Hematopoietic multipotent progenitor cell (in vitro differentiated cells): ENCODE results near the gene DSE. TPM values are rescaled to one million over a fixed set of nuclear protein-coding genes. Genes with fewer than 3 reads are reported as not detected.
A peak's percentile ranks its signal among the peaks of the same experiment; 100 is the strongest.

Experiments used
- DNase-seq, 3 donors: peaks; one replicate each; pipeline ENCODE4 v3.0.0-alpha.2; 2011 to 2015; ENCODE audit warnings: low read depth in 2 of 3, low spot score in 2 of 3
- total RNA-seq: library from RNA; depleted of rRNA; stranded (reverse); fragments of >200 nt; gene quantifications from one replicate; pipeline ENCODE4 v1.2.3, GENCODE V29; 2012

DSE gene
- total RNA-seq, 1 donor, result 35.8 TPM

- DNase-seq, result no peak
These were observed 36.1 kb downstream of the DSE start for GRCh38 chr6:116406678-116407345.

DNA sequence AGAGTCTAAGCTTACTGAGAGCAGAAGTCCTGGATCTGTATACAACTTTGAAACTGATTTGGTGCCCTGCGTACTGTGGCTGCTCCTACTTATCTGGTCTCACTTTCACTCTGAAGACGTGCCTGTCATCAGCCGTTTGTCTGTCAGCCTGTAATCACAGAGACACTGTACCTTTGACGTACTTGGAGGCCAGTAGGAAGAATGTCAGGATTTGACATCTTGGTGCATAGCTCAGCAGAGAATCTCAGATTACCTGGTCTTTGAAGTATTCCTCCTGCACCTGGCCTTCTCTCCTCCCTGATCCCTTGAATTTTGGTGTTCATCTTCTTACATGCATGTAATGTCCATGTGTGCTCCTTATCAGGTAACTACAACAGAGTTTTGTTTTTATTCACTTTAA, 37.7 kb downstream of the DSE start:
- no peak for DNase-seq

DNA sequence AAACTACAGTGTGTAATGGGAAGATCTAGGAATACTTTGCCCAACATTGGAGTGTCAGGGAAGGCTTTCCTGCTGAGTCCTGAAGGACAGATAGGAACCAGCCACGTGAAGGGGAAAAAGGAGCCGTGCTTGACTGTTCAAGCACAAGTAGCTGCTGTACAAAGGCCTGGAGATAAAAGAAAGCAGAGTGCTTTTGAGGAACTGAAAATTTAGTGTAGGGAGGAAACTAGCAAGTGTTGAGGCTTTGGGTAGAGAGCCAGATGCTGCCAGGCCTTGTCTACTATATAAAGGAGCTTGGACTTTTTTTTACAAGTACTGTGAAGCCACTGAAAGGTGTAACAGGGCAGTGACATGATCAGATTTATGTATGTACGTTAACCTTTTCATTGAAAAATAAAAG, 39.0 kb downstream of the DSE start:
- DNase-seq, result peak in 1 of 3 donors; percentile 69

DNA sequence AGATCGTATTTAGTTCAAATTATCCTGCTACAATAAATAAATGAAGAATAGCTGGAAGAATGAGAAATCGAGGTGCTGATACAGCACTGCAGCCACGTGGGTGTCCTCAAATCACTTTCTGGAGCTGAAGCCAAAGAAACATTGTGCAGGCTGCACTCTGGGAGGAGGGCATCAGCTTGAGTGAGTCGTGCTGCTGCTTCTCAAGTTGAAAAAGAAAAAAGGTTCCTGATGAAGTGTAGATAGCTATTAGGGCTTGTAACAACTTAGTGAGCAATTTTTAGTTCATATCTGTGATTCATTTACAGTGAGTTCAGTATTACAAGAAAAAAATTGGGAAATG, 40.5 kb downstream of the DSE start:
- DNase-seq, result no peak

- DNase-seq, result no peak
These were observed 41.5 kb downstream of the DSE start for GRCh38 chr6:116412270-116412669.

DNA sequence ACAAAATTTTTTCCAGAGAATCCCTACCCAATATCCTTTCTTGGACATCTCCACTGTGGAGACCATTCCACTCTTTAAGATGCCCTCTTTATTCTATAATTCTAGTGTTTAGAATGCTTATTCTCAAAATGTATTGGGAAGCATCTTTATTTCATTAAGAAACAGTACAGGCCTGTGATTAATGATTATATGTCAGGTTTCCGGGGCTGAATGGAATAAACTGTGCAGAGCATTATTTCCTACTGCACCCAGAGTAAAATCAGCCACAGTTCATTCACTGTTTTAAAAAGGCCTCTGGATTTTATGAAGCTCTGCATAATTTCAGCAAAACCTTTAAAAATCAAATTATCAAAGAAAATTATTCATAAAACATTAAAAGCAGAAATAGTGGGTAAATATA, 42.6 kb downstream of the DSE start:
- DNase-seq, result no peak

- DNase-seq, result no peak
These were observed 46.9 kb downstream of the DSE start for GRCh38 chr6:116417661-116418060.

DNA sequence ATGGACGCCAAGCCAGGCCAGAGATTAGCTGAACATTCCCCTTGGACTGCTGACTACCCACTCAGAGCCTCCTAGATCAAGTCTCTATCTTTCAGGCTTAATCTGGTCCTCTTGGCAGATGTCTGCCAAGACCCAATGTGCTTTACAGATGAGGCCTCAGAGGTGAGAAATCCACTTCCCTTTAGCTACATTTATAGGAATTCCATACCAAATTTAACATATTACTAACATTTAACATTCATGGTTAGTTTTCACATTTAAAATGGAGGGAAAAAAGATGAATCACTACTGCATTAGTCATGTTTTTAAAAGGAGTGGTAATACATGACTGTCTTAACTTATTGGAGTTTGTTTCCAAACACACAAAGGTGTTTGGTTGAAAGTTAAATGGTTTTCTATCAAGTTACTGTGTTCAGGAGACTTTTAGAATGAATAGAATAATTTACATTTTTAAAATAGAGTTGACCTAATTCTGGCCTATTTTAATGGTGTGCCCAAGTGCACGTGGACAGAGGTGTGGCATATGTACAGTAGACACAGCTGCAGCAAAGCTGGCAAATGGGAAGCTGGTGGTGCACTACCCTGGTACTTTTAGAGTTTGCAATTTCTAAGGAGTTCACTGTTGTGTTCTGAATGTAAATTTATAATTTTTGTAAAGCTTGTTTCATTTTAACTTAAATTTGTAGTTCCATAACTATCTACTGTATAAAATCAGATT, 48.5 kb downstream of the DSE start:
- no peak for DNase-seq

DNA sequence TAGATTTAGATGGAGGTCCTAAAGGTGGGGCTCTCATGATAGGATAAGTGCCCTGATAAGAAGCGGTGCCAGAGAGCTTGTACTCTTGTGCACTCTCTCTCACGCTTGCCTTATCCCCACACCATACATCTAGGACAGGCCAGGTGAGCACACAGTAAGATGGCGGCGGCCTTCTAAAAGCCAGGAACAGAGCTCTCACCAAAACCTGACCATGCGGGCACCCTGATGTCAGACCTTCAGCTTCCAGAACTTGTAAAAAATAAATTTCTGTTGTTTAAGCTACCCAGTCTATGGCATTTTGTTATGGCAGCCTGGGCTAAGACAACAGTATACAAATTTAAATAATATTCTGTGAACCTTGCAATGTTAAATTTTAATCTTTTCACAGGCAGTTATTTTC, 49.6 kb downstream of the DSE start:
- DNase-seq, result no peak

- DNase-seq, result no peak
These were observed 51.5 kb downstream of the DSE start for GRCh38 chr6:116422238-116422637.

GRCh38 chr6:116424001-116424400, 53.3 kb downstream of the DSE start:
- no peak for DNase-seq

GRCh38 chr6:116426551-116426950, 55.8 kb downstream of the DSE start:
- no peak for DNase-seq

DNA sequence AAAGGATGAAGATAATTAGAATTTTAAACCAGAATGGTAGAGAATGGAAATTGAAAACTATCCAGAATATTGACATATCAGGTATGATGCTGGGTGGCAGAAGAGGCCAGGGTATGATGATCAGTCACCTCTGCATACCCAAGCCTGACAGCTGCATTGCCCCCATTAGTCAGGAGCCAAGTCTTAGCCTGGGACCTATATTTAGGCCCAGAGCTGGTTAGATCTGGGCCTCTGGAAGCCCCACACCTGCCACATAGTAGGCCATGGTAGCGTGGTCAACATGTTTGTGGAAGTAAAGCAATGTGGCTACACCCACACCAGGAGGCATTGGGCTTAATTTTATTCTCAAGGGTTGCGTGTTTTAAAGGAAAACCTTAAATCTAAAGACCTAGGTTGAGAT, 58.4 kb downstream of the DSE start:
- DNase-seq, result no peak

DNA sequence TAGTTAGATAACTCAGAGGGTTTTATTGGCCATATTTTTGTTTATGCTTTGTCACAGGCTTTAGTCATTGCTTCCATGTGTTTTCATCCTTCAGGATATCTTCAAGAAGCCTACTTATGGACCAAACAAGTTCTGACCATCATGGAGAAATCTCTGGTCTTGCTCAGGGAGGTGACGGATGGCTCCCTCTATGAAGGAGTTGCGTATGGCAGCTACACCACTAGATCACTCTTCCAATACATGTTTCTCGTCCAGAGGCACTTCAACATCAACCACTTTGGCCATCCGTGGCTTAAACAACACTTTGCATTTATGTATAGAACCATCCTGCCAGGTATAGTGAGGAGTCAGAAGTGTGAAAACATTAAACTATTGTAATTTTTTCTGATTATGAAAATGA, 60.1 kb downstream of the DSE start:
- DNase-seq, result no peak

GRCh38 chr6:116431964-116432595, 61.3 kb downstream of the DSE start:
- no peak for DNase-seq

DNA sequence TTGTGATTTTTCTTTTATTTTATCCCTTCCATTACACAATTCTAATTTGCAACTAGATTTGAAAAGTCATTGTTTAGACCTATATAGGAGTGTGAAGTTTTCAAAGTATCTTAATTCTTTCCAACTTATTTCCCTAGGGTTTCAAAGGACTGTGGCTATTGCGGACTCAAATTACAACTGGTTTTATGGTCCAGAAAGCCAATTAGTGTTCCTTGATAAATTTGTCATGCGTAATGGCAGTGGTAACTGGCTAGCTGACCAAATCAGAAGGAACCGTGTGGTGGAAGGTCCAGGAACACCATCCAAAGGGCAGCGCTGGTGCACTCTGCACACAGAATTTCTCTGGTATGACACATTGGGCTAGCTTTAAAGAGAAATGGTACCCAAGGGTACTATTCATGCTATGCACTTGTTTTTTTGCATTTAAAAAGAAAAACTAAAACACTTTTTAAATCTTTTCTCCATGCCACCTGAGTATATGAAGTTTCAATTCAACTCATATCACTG, 62.5 kb downstream of the DSE start:
- no peak for DNase-seq

DNA sequence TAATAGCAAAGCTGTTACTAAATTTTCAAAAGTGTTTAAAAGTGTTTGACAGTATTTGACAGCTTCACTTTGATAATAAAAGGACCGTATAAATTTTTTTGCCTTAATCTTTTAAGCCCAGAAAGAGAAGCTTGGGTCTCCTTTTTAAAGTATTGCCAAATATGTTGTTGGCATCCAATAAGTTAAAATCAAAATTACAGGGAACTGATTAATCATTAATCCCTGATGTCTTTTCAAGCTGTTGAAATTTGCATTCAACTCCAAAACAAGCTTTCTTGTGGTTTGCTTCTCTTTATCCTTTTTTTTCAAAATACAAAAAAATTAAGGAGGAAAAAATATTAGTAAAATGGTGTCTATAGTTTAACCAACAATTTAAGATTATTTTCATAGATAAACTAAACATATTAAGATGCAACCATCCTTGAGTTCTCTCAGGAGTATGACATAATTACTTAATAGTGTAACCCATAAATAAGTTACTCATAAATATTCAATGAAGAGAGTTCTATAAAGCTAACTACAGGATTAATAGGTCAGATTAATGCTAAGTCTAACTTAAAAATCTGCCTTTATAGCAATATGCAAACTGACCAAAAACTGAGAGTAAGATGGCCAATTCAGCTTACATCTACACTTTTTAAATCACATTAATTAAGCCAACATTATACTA, 63.4 kb downstream of the DSE start:
- no peak for DNase-seq

DNA sequence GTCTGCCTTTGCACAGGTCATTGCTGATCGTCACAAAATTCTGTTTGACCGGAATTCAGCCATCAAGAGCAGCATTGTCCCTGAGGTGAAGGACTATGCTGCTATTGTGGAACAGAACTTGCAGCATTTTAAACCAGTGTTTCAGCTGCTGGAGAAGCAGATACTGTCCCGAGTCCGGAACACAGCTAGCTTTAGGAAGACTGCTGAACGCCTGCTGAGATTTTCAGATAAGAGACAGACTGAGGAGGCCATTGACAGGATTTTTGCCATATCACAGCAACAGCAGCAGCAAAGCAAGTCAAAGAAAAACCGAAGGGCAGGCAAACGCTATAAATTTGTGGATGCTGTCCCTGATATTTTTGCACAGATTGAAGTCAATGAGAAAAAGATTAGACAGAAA, 65.8 kb downstream of the DSE start:
- DNase-seq, result no peak

- no peak for DNase-seq
These were observed 66.9 kb downstream of the DSE start for GRCh38 chr6:116437656-116438055.

- DNase-seq, result no peak
These were observed 68.1 kb downstream of the DSE start for GRCh38 chr6:116438590-116439448.
